HG03469 (cell line): ENCODE results near the gene CA10.

Experiments
- ATAC-seq: cut with Tn5 transposase; IDR thresholded peaks from one replicate; pipeline ENCODE4 v1.9.1; 2021; ENCODE audit warnings: mild to moderate bottlenecking, moderate library complexity, moderate number of reproducible peaks; ENCODE audit not compliant: unreplicated experiment

Gene CA10

DNA sequence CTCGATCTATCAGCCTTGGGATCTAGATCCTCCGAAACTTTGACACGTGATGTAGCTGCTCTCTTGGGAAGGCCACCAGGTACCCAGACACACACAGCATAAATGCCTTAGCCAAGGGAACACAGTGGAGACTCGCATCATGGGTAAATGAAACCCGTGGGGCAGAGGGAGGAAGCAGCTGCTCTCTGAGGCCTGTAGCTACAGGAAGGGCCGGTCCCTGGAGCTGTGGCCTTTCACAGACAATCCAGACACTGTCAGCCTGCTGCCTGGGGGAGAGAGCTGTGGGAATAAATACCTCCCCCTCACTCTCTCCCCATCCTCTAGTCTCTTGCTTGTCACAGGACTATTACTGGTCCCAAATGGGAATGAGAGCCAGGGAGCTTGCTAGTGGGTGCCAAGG lies 546.9 kb downstream of the CA10 start:
- no peak for ATAC-seq

GRCh38 chr17:51610834-51611233 lies 547.7 kb downstream of the CA10 start:
- no peak for ATAC-seq

DNA sequence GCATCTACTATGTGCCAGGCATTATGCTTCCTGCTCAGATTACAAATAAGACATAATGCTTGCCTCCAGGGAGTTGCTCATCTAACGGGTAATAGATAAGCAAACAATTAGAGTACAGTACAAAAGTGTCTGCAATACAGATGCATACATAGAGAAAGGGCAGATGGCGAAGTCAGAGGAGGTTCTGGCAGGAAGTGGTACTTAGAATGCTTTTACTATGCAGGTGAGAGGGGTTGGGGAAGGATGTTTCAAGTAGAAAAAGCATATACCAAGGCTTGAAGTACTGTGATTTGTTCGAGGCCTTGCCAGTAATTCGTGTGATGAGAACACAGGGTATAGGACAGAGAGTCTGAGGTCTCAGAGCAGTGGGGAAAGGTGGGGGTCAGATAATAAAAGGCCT lies 548.4 kb downstream of the CA10 start:
- no peak for ATAC-seq

GRCh38 chr17:51608251-51608933 lies 550.1 kb downstream of the CA10 start:
- ATAC-seq: no peak

DNA sequence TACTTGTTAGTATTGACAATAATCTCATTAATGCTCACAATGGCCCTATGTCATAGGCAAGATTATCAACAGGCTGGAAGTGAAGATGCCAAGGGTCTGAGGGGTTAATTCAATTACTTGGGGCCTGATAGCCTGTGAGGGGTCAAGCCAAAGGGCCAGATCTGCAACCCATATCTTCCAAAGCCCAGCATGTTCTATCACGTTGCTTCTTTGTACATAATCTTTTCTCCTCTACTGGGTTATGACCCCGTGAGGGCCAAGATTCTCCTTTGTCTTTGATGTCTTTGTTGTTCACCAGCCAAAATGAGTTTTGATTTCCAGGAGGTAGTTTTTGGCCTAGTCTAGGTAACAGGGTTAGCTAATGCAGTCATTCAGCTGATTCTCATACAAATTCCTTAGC lies 551.0 kb downstream of the CA10 start:
- ATAC-seq: no peak

DNA sequence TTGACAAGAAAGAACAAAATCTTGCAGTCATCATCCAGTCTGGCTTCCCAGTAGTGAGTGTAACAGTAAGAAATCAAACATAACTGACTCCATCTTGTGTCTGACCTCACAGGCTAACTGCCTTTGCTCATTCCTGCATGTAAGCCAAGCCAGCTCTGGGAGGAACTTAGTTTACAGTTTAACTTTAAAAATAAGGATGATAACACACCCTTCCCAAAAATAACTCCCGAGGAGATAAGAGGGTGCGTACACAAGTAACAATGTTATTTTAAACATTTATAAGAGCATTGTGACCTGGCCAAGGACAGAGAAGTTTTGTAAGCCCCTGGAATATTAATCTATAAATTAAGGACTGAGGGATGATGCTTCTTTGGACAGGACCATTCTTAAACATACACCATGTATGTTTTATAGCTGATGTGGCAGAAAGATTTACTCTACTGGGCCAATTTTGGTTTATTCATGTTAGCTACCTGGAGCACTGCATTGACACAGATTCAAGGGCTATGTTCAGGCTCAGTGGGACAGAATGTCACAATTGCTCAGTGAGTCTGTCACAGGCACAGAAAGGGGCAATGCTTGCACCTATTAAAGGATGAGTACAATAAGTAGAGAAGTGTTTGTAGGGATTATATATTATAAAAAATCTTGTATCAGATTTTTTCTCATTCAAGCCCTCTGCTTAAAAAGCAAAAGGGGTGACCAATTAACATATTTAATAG lies 554.1 kb downstream of the CA10 start:
- no peak for ATAC-seq

DNA sequence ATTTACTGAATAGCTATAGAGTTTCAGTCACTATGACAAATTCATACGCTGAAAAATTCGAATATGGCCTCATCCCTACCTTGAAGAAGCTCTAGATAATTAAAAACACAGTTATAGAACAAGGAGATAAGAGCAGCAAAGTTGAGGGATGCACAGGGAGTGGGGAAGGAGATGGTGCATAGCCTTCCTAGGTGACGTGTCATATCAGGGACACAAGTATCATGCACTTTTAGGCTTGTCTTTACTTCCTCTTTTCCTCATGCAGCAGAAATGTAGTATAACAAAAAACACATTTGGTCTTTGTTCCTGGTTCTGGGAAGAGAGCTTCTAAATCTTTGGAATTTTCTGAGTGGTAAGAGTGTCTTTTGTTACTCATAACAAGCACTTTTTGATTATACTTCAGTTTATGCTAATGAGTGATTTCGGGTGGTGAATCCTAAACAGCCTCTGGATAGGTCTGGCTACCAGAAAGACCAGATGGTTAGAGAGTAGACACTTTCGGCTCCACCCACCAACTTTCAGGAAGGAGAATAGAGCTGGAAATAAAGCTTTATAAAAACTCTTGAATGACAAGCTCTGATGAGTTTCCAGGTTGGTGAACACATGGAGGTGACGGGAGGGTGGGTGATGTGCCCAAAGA lies 556.8 kb downstream of the CA10 start:
- ATAC-seq: no peak

- no peak for ATAC-seq
Observed at GRCh38 chr17:51598824-51599223, 559.7 kb downstream of the CA10 start.

- no peak for ATAC-seq
Observed at GRCh38 chr17:51597345-51597744, 561.2 kb downstream of the CA10 start.

DNA sequence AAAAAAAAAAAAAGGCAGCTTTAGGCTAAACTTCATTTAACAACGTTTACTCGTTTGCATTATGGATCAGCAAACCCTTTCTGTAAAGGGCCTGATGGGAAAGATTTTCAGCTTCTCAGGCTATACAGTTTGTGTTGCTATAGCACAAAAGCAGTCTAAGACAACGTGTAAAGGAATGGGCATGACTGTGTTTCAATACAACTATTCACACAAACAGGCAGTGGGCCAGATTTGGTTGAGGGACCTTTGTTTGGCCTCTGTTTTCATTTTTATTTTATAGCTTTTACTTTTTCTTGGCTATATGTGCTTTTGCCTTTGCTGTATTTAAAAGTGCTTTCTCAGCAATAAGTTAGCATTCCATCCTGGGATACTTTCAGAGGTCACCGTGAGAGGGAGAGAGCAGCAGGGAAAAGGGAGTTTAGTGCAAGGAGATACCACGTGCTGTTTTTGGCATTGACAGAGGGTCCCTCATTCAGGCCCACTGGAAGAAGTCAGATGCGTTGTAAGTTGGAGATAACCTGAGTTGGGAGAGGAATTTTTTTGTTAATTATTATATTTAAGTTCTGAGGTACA lies 562.6 kb downstream of the CA10 start:
- ATAC-seq: no peak

DNA sequence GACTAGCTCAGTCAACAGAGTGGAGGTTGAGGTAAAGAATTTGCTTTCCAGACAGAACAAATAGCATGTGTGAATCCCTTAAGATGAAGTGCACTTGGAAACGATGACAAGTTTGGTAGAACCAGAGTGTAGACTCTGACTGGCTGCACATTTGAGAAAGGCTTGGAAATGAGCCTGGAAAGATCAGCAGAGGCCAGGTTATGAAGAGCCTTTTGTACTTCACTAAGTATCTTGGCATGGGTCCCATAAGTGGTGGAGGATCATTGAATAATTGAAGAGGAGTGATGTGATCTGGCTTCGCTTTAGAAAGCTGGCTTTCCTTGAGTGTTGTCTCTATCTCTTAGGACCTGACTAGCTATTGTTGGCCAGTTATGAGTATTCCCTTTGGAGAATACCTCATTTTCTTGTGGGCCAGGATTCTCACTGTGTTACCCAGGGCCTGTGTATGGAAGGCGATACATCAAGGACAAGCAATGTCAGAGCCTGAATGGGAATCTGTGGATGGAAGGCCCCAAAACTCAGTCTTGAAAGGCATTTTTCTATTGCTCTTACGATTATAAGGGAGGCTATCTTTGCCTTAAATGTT lies 568.4 kb downstream of the CA10 start:
- ATAC-seq: no peak

DNA sequence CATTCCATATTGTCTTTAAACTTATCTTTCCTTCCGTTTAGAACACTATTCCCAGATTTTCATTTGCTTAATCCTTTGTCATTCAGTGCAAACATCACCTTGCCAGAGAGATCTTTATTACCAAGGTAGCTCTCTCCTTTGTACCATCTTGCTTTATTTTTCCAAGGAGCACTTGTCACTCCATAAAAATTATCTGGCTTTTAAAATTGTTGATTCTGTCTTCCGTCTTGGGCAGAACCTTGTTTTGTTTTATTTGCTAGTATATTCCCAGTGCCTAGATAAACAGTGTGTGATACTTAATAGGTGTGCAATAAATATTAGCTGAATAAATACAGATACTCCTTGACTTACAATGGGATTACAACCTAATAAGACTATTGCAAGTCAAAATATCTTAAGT lies 570.5 kb downstream of the CA10 start:
- no peak for ATAC-seq

GRCh38 chr17:51587516-51587915 lies 571.0 kb downstream of the CA10 start:
- no peak for ATAC-seq

DNA sequence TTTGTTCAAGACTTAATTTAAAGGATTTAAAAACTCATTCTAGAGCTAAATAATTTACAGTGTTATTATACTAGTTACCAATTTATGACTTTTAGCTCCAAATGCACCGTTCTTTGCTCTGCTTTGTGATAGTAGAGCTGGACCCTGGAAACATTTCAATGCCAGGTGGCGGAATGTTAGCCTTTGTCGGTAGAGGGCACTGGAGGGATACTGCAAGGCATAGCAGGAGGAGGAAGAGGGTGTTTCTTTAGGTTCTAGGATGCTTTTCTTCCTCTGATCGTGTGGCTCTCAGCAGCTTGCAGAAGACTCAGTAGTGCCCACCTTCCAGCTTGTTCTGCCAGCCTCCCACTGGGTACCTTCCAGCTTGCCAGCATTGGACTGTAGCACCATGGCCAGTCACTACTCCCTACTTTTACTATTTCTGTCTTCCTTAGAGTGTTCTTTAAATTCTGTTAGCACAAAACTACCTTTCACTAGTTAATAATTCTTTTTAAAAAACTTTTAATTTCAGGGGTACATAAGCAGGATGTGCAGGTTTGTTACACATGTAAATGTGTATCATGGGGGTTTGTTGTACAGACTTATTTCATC lies 572.9 kb downstream of the CA10 start:
- no peak for ATAC-seq

GRCh38 chr17:51580869-51581268 lies 577.6 kb downstream of the CA10 start:
- no peak for ATAC-seq
